ENCODE results near the gene TEDDM1.

TEDDM1 gene

GRCh38 chr1:182376936-182377574 lies 23.4 kb downstream of the TEDDM1 start:
- DNase-seq = no peak

GRCh38 chr1:182374101-182374834 lies 26.2 kb downstream of the TEDDM1 start:
- DNase-seq = no peak

GRCh38 chr1:182370532-182370931 lies 29.9 kb downstream of the TEDDM1 start:
- no peak for DNase-seq

GRCh38 chr1:182368903-182369302 lies 31.6 kb downstream of the TEDDM1 start:
- no peak for DNase-seq

- DNase-seq = no peak
Measured at GRCh38 chr1:182368358-182368757, 32.1 kb downstream of the TEDDM1 start.

- DNase-seq = no peak
Measured at GRCh38 chr1:182367926-182368325, 32.5 kb downstream of the TEDDM1 start.

GRCh38 chr1:182366596-182366995 lies 33.9 kb downstream of the TEDDM1 start:
- no peak for DNase-seq

- DNase-seq = no peak
Measured at GRCh38 chr1:182359645-182360044, 40.8 kb downstream of the TEDDM1 start.

- DNase-seq = no peak
Measured at GRCh38 chr1:182357913-182358312, 42.6 kb downstream of the TEDDM1 start.

GRCh38 chr1:182357171-182357570 lies 43.3 kb downstream of the TEDDM1 start:
- DNase-seq = no peak

GRCh38 chr1:182355723-182356098 lies 44.8 kb downstream of the TEDDM1 start:
- DNase-seq = no peak

GRCh38 chr1:182351790-182352364 lies 48.6 kb downstream of the TEDDM1 start:
- no peak for DNase-seq

GRCh38 chr1:182350839-182351238 lies 49.6 kb downstream of the TEDDM1 start:
- no peak for DNase-seq

- no peak for DNase-seq
Measured at GRCh38 chr1:182348961-182349747, 51.3 kb downstream of the TEDDM1 start.
